SH-SY5Y (cell line): ENCODE data around the gene COL4A6.

Experiments used
- GATA2 ChIP-seq: IDR thresholded peaks from 2 replicates; pipeline ENCODE4 v1.6.1; 2011; ENCODE audit warnings: mild to moderate bottlenecking, low read depth, low read length
- GATA3 ChIP-seq: IDR thresholded peaks from 2 replicates; pipeline ENCODE4 v1.6.1; 2011; ENCODE audit warnings: low read depth, mild to moderate bottlenecking, low read length, moderate library complexity

GRCh38 chrX:108316456-108316855 lies 121.8 kb downstream of the COL4A6 start:
- TF ChIP-seq GATA3 (no peak), GATA2 (no peak)
